SK-N-SH (cell line): Measurements from ENCODE around the gene BBOX1.

ENCODE experiments used
- CTCF ChIP-seq: fragments of 200-600 bp; sonication (generic); IDR thresholded peaks from 2 replicates; pipeline ENCODE4 v1.6.1; 2017; ENCODE audit warnings: antibody characterized with exemption, mild to moderate bottlenecking, moderate library complexity
- EP300 ChIP-seq, 2 experiments: IDR thresholded peaks; 2 replicates each; pipeline versions ENCODE4 v1.4.0 to v1.6.1; 2012; ENCODE audit warnings: borderline replicate concordance in 1 of 2, low read depth in 1 of 2, low read length in 1 of 2
- EZH2phosphoT487 ChIP-seq: fragments of 200-600 bp; sonication (generic); IDR thresholded peaks from 2 replicates; pipeline ENCODE4 v1.6.1; 2017; ENCODE audit warnings: low read depth, mixed run types, mild to moderate bottlenecking, antibody characterized with exemption, moderate library complexity, borderline replicate concordance
- NRF1 ChIP-seq: IDR thresholded peaks from 2 replicates; pipeline ENCODE4 v1.6.1; 2012; ENCODE audit warnings: low read depth, mild to moderate bottlenecking, low read length
- RAD21 ChIP-seq: IDR thresholded peaks from 2 replicates; pipeline ENCODE4 v1.6.1; 2012; ENCODE audit warnings: mild to moderate bottlenecking, low read length
- REST ChIP-seq: IDR thresholded peaks from 2 replicates; pipeline ENCODE4 v1.6.1; 2012; ENCODE audit warnings: mild to moderate bottlenecking, low read depth, low read length, moderate library complexity
- TAF1 ChIP-seq: IDR thresholded peaks from 2 replicates; pipeline ENCODE4 v1.6.1; 2012; ENCODE audit warnings: low read depth, mild to moderate bottlenecking, low read length, moderate library complexity, borderline replicate concordance
- TCF12 ChIP-seq: IDR thresholded peaks from 2 replicates; pipeline ENCODE4 v1.4.0; 2012

- TF ChIP-seq EP300 (IDR thresholded peaks at IDR 0.05; ENCODE audit: borderline replicate concordance in 1 of 2, low read depth in 1 of 2, low read length in 1 of 2) (no peak), TAF1 (no peak), RAD21 (no peak), CTCF (no peak), EZH2phosphoT487 (no peak), REST (no peak), TCF12 (no peak), NRF1 (no peak)
These were observed 132.9 kb downstream of the BBOX1 start for GRCh38 chr11:27173545-27173944.
